ENCODE results near the gene EDC4.
"Not testable (repeated sequence)": the region's sequence is repeated elsewhere in the genome, so short reads cannot be mapped to it uniquely, and the experiment has no call there.

EDC4 gene

GRCh38 chr16:67847064-67847861 lies 25.6 kb upstream of the EDC4 start, which contains the start of gene CENPT:
Gene CENPT, minus strand, starts transcription at chr16:67847693. Its CDS starts 13,834 bp downstream, at chr16:67833859.
- DNase-seq (ENCODE audit: low read depth, low spot score) = no peak

GRCh38 chr16:67848118-67848517 lies 24.7 kb upstream of the EDC4 start:
- peak overlapping the region; percentile 92 for H3K4me3 ChIP-seq (ENCODE audit: low read length)
- no peak for DNase-seq (ENCODE audit: low read depth, low spot score)

More at GRCh38 chr16:67847064-67847861, 25.6 kb upstream of the EDC4 start, which contains the start of gene CENPT:
- H3K4me3 ChIP-seq (ENCODE audit: low read length) = peak within 1 kb of the TSS; percentile 92

GRCh38 chr16:67853670-67854069 lies 19.2 kb upstream of the EDC4 start:
- no peak overlapping the region for H3K4me3 ChIP-seq (ENCODE audit: low read length)
- DNase-seq (ENCODE audit: low read depth, low spot score) = no peak

DNA sequence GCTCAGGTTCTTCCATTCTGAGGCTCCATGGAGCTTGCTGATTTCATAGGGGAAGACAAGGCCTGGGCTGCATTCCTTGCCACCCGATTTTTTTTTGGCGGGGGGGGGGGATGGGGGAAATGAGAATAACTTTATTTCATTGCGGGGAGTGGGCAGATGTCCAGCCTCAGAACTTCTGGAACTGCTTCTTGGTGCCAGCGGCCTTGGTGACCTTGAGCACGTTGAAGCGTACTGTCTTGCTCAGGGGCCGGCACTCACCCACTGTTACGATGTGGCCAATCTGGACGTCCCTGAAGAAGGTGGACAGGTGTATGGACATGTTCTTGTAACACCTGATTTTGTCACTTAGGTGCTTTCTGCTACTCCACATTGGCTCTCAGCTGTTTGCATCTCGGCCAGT lies 17.1 kb upstream of the EDC4 start:
- no peak overlapping the region for H3K4me3 ChIP-seq (ENCODE audit: low read length)
- no peak for DNase-seq (ENCODE audit: low read depth, low spot score)

- DNase-seq (ENCODE audit: low read depth, low spot score) = no peak
- no peak overlapping the region for H3K4me3 ChIP-seq (ENCODE audit: low read length)
These were observed 15.8 kb upstream of the EDC4 start for GRCh38 chr16:67856927-67857546.

DNA sequence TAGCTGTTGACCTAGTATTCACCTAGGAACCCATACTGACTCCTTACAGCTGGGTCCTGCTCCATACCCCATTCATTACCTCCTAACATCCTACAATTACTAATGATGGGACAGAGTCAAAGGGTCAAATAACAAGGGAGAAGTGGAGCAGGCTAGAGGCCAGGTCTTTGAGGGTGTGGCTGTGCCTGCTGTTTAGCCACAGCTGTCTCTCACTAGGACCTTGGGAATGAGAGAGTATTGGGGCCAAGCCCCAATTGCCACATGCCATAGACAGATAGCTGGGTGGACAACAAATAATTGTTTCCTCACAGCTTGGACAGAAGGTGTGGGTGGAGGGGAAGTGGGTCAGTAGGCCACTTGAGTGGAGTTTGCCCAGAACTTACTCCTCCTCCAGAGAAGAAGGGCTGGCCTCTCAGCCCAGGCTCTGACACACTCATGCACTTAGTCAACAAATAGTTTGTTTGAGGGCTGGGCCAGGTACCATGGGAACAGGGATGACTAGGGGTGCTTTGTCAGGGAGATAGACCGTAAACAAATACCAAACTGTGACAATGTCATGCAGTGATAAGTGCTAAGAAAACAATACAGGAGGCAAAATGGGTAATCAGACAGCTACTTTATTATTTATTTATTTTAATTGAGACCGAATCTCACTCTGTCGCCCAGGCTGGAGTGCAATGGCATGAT lies 15.2 kb upstream of the EDC4 start:
- DNase-seq (ENCODE audit: low read depth, low spot score) = no peak
- H3K4me3 ChIP-seq (ENCODE audit: low read length) = no peak overlapping the region

DNA sequence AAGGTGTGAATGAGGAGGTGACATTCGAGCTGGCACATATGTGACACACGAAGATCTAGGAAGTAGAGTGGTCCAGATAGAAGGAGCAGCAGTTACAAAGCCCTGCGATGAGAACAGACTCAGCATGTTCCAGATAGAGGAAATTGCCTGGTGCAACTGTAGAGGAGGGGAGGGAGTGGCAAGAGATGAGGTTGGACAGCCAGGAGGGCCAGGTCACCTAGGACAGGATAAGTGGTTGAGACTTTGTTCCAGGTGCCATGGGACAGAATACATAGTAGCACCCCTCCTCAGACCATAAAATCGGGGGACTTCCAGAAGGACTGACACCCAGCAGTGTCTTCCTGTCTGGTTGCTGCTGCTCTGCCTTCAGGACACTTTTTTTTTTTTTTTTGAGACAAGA lies 14.4 kb upstream of the EDC4 start:
- DNase-seq (ENCODE audit: low read depth, low spot score) = no peak
- no peak overlapping the region for H3K4me3 ChIP-seq (ENCODE audit: low read length)

- no peak for DNase-seq (ENCODE audit: low read depth, low spot score)
These were observed 12.1 kb upstream of the EDC4 start for GRCh38 chr16:67860589-67861398.

DNA sequence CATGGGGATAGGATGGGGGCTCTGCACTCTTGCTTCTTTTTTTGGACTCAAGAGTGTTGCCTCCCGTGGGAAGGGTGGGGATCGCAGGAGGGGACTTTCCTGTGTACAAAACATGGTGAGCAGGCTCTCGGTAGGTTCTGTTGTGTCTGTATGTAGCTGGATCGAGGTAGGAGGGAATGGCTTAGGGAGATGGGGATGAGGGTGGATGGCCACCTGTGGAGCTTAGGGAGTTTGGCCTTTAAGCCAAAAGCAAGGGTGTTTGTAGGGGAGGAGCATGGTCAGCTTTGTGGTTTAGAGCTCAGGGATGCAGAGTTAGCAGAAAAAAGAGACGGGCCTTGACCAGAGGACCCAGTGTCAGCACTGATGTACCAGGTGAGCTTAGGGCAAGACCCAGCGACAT lies 11.0 kb upstream of the EDC4 start:
- H3K4me3 ChIP-seq (ENCODE audit: low read length) = no peak overlapping the region
- DNase-seq (ENCODE audit: low read depth, low spot score) = no peak

More at GRCh38 chr16:67860589-67861398, 12.1 kb upstream of the EDC4 start:
- H3K4me3 ChIP-seq (ENCODE audit: low read length) = no peak overlapping the region

- H3K4me3 ChIP-seq (ENCODE audit: low read length) = no peak overlapping the region
- DNase-seq (ENCODE audit: low read depth, low spot score) = no peak
These were observed 9.9 kb upstream of the EDC4 start for GRCh38 chr16:67862623-67863583.

DNA sequence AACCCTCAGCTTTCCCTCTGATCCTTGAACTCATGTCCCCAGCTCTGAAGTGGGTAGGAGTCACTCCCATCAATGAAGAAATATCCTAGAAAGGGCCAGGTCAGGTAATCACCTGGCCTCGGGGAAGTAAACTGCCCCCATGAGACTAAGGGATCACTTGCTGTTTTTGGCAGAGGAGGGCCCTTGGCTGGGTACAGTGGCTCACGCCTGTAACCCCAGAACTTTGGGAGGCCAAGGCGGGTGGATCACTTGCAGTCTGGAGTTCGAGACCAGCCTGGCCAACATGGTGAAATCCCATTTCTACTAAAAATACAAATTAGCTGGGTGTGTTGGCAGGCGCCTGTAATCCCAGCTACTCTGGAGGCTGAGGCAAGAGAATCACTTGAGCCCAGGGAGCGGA lies 8.8 kb upstream of the EDC4 start:
- not testable (repeated sequence) for H3K4me3 ChIP-seq (ENCODE audit: low read length); DNase-seq (ENCODE audit: low read depth, low spot score)

- DNase-seq (ENCODE audit: low read depth, low spot score) = no peak
- H3K4me3 ChIP-seq (ENCODE audit: low read length) = no peak overlapping the region
These were observed 8.3 kb upstream of the EDC4 start for GRCh38 chr16:67864594-67864993.

GRCh38 chr16:67865318-67865717 lies 7.5 kb upstream of the EDC4 start:
- H3K4me3 ChIP-seq (ENCODE audit: low read length) = no peak overlapping the region
- no peak for DNase-seq (ENCODE audit: low read depth, low spot score)

- H3K4me3 ChIP-seq (ENCODE audit: low read length) = no peak overlapping the region
- DNase-seq (ENCODE audit: low read depth, low spot score) = no peak
These were observed 4.6 kb upstream of the EDC4 start for GRCh38 chr16:67868290-67868689.

DNA sequence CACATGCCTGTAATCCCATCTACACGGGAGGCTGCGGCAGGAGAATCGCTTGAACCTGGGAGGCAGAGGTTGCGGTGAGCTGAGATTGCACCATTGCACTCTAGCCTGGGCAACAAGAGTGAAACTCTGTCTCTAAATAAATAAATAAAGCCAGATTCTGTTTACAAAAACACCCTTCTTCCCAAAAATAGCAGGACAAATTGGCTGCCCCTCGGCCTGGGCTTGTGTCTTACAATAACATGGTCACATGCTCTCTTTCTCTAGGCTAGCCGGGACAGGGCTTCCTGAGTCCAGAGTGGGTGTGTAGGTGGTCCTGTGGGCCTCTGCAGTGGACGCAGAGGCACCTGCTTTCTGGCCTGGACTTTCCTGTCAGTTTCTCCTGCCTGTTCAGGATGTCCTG lies 3.2 kb upstream of the EDC4 start:
- DNase-seq (ENCODE audit: low read depth, low spot score) = no peak
- no peak overlapping the region for H3K4me3 ChIP-seq (ENCODE audit: low read length)

- no peak overlapping the region for H3K4me3 ChIP-seq (ENCODE audit: low read length)
- DNase-seq (ENCODE audit: low read depth, low spot score) = no peak
These were observed 1.6 kb upstream of the EDC4 start for GRCh38 chr16:67871256-67871655.

- no peak for DNase-seq (ENCODE audit: low read depth, low spot score)
- H3K4me3 ChIP-seq (ENCODE audit: low read length) = peak overlapping the region; percentile 77
These were observed 671 bp upstream of the EDC4 start for GRCh38 chr16:67872131-67872630.

Measured in Jurkat, Clone E6-1 (cell line).